GM19324 (cell line): Measurements from ENCODE around the gene NLRP2B.
"Not testable (repeated sequence)": the region's sequence is repeated elsewhere in the genome, so short reads cannot be mapped to it uniquely, and the experiment has no call there.

Experiments
- ATAC-seq: cut with Tn5 transposase; IDR thresholded peaks from one replicate; pipeline ENCODE4 v1.9.1; 2021; ENCODE audit warnings: mild to moderate bottlenecking, moderate library complexity; ENCODE audit not compliant: unreplicated experiment, low FRiP score

Gene NLRP2B

DNA sequence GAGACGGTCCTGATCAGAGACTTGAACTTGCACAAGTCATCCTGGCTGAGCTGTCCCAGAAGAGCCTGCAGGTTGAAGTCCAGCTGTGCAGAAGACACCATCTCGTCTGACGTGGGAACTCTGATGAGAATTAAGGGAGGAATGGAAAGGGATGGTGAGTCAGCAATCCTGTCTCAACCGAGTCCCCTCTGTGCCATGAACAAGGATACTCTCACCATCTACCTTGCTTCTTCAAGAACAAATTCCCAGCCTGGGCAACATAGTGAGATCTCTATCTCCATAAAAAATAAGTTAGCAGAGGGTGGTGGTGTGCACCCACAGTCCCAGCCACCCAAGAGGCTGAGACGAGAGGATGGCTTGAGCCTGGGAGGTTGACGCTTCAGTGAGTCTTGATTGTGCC is at the start of gene NLRP2B:
TSS of gene NLRP2B (minus strand) at position 101 of the 400 bp plus-strand sequence.
- no peak for ATAC-seq

DNA sequence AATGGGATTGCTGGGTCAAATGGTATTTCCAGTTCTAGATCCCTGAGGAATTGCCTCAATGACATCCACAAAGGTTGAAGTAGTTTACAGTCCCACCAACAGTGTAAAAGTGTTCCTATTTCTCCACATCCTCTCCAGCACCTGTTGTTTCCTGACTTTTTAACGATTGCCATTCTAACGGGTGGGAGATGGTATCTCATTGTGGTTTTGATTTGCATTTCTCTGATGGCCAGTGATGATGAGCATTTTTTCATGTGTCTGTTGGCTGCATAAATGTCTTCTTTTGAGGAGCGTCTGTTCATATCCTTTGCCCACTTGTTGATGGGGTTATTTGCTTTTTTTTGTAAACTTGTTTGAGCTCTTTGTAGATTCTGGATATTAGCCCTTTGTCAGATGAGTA is 45.9 kb upstream of the NLRP2B start:
- not testable (repeated sequence) for ATAC-seq

DNA sequence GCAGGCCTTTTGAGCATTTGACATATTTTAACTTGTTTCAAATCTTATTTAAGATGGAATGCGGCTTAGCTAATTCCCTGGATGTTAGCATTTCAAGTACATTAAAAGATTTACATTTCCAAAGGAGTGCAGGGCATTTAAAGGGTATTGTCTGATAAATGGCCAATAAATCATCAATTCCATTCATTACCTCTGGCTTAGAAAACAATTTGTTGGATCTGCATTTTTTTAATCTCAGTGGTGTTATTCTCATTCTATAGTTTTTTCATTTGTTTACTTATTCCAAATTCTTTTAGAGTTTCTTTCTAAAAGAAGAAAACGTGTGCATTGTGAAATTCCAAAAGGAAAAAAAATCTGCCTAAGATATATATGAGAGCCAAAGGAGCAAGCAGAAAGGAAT is 1.3 kb upstream of the NLRP2B start:
- ATAC-seq: no peak

- no peak for ATAC-seq
Observed at GRCh38 chrX:57678686-57679428, 1.2 kb downstream of the NLRP2B start.

- no peak for ATAC-seq
Observed at GRCh38 chrX:57677132-57677858, 2.8 kb downstream of the NLRP2B start.

DNA sequence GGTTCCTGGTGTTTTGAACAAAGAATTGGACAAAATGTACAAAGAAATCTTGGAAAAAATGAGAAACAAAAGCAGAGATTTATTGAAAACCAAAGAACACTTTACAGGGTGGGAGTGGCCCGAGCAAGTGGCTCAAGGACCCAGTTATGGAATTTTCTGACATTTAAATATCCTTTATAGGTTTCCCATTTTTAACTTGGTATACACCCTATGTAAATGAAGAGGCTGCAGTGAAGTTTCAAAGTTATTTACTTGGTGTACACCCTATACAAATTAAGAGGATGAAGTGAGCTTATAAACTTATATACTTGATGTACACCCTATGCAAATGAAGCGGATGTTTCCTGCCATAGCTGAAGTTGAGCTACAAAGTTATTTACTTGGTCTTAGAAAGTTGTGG is 4.7 kb downstream of the NLRP2B start:
- ATAC-seq: no peak

DNA sequence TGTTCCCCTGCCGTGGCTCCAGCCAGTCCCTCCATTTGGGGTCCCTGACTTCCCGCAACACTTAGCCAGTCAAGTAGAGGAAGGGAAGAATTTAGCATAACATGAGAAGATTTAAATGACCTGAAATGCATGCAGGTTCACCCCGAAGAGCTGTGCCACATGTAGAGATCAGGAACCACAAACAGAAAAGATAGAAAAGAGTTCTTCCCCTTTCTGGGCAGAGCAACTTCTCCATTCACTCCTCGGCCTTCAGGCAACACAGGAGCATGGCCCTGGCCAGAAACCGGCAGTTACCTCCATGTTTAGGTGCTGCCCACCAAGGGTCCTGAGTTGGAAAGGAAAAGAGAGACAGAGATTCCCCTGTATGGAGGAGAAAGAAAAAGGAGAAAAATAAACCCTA is 5.2 kb downstream of the NLRP2B start:
- no peak for ATAC-seq

- ATAC-seq: no peak
Observed at GRCh38 chrX:57669961-57670360, 10.1 kb downstream of the NLRP2B start.

GRCh38 chrX:57667010-57667409 is 13.1 kb downstream of the NLRP2B start:
- no peak for ATAC-seq

GRCh38 chrX:57655065-57655464 is 25.0 kb downstream of the NLRP2B start:
- ATAC-seq: no peak

DNA sequence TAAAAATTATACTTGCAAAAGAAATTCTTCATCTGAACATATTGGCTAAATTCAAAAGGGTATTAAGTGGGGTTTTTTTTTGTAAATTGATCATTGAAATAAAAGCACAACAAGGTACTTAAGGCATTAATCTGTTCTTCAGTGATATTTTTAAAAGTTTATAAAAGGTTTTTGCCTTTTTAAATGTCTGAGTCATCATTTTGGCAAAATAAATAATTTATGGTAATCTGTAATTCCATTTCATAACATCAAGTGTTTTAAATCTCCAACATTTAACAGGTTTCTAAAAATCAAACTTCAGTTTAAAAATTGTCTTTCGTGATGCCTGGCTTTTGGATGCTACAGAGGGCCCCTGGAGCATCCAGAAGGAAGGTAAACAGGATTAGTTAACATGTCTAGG is 27.4 kb downstream of the NLRP2B start:
- no peak for ATAC-seq

GRCh38 chrX:57651169-57651919 is 28.7 kb downstream of the NLRP2B start:
- ATAC-seq: no peak

DNA sequence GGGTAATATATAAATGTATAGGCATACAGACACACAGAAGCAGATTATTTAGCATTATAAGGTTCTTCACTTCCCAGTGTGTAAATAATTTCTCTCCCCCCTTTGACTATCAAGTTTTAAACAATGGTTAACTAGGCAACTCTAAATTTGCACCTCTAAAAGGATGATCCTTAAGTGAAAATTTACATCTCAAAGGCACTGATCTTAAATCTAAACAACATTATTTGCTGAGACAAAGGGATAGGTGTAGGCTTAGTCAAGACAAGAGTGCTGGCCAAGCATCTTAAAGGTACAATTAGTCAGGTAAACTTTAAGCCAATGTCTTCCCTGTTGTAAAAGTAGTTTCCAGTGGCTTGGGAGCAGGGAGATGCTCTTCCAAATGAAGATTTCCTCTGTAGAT is 33.0 kb downstream of the NLRP2B start:
- ATAC-seq: no peak

GRCh38 chrX:57643698-57644097 is 36.4 kb downstream of the NLRP2B start:
- no peak for ATAC-seq

DNA sequence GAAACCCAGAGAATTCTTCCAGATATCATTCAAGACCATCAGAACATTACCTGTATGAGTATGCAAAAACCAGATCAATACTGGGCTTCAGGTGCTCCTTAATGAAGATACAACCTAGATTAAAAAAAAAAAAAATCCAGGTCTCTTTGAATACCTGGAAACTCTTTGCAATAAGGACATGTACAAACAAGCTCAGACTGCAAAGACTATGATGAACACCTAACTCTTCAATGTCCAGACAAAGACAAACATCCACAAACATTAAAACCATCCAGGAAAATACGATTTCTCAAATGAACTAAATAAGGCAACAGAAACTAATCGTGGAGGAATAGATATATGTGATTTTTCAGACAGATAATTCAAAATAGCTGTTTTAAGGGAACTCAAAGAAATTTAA is 38.7 kb downstream of the NLRP2B start:
- ATAC-seq: no peak

DNA sequence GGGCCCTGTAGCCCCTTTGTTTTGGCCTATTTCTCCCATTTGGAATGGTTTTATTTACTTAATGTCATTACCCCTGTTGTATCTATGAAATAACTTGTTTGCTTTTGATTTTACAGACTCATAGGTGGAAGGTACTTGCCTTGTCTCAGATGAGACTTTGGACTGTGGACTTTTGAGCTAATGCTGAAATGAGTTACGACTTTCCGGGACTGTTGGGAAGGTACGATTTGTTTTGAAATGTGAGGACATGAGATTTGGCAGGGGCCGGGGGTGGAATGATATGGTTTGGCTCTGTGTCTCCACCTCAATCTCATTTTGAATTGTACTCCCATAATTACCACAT is 39.4 kb downstream of the NLRP2B start:
- ATAC-seq: no peak

DNA sequence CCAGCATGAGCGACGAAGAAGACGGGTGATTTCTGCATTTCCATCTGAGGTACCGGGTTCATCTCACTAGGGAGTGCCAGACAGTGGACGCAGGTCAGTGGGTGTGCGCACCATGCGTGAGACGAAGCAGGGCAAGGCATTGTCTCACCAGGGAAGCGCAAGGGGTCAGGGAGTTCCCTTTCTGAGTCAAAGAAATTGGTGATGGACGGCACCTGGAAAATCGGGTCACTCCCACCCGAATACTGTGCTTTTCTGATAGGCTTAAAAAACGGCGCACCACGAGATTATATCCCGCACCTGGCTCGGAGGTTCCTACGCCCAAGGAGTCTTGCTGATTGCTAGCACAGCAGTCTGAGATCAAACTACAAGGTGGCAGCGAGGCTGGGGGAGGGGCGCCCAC is 50.6 kb downstream of the NLRP2B start:
- not testable (repeated sequence) for ATAC-seq
